AG04450 (cell line): ENCODE data around the gene MID1. TPM values are rescaled to one million over a fixed set of nuclear protein-coding genes. Genes with fewer than 3 reads are reported as not detected.

ENCODE experiments used
- CTCF ChIA-PET: fragments of 300-600, 350-600 bp; formaldehyde crosslinking; extraction: SDS; loops from one replicate; lab custom pipeline; 2022; ENCODE audit warnings: antibody characterized with exemption, inconsistent platforms; lab: Charles Lee
- POLR2A ChIA-PET: fragments of 350-600 bp; formaldehyde crosslinking; extraction: SDS; loops from one replicate; lab custom pipeline; 2021; ENCODE audit warnings: antibody characterized with exemption, inconsistent platforms; lab: Yijun Ruan, JAX
- DNase-seq: peaks from one replicate; pipeline ENCODE4 v3.0.0-alpha.2; 2011; ENCODE audit warnings: low read depth, low spot score
- H3K27ac ChIP-seq: one replicate; pipeline ENCODE4 v1.5.1; 2012; ENCODE audit warnings: low read depth, low read length, control low read depth
- H3K27me3 ChIP-seq: one replicate; pipeline ENCODE4 v1.6.0; 2012; ENCODE audit warnings: low read length; ENCODE audit not compliant: control insufficient read depth, insufficient read depth
- H3K4me3 ChIP-seq: 2 replicates; pipeline ENCODE4 v1.5.1; 2011; ENCODE audit warnings: mild to moderate bottlenecking, low read depth, low read length, control low read depth
- H3K9me3 ChIP-seq: 2 replicates; pipeline ENCODE4 v1.5.1; 2012; ENCODE audit warnings: low read length; ENCODE audit not compliant: control insufficient read depth, insufficient read depth
- CTCF ChIP-seq: IDR thresholded peaks from 2 replicates; pipeline ENCODE4 v1.5.1; 2011; ENCODE audit warnings: low read depth, low read length, control low read depth, inconsistent platforms
- polyA plus RNA-seq: library from polyadenylated mRNA; depleted of rRNA; stranded (reverse); fragments of >200 nt; gene quantifications from 2 replicates; pipeline ENCODE4 v1.2.3, GENCODE V29; 2011

MID1 gene
- polyA plus RNA-seq, 1 experiment, result 37.5 TPM

DNA sequence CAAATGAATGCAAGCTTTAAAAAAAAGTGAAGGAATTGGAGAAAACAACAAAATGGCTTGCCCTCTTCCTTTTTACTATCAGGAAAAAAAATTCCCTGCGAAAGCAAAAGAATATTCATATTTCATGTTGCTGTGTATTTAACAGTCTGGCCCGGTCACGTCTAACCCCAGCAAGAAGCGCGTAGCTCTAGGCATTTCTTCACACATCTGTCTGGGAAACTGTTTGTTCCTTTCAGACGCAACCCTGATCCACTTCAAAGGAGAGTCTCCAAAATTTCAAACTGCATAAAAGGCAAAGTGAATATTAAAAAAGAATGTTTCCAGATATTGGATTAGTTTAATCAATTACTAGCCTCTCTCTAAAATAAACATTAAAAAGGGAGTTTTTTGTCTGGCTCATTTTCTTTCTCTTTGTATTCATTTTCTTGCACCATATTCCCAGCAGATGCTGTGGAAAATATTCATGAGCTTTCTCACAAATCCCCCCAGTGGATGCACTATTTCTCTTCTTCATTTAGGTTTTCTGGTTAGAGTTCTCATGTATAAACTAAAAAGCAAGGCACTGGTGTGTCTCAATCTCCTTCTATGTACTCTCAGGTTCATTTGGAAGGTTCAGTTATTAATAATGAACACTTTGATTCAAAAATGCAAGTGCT, 145.3 kb downstream of the MID1 start:
- no peak overlapping the region for H3K4me3 ChIP-seq
- H3K9me3 ChIP-seq, result no peaks in the 10 kb centered on the region
- H3K27me3 ChIP-seq, result no peaks in the 10 kb centered on the region
- ChIA-PET CTCF (interaction anchor here (1.1 kb wide), 1 partner anchor 284 kb away, joined by 5 read pairs; no protein-coding TSS in a partner anchor), POLR2A (no interaction called here)
- TF ChIP-seq CTCF, result no peak
- DNase-seq, result no peak
- H3K27ac ChIP-seq, result no peak overlapping the region

DNA sequence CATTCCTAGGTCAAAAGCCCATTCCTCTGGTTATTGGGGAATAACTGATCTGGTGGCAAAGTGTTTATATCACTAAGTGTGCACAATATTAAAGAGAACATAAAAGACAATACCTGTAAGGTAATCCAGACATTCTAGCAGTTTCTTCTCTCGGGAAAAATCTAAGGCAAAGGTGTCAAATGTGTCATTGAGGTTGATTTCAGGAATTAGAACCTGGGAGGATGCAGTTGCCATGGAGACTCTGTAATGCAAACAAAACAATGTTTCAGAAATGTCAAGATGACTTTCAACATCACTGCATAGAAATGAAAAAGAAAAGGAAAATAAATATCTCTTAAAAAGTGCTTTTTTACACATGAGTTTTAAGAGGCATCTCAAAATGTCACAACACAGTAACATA, 145.9 kb downstream of the MID1 start:
- ChIA-PET POLR2A (no interaction called here), CTCF (interaction anchor here (1.1 kb wide), 1 partner anchor 284 kb away, joined by 5 read pairs; no protein-coding TSS in a partner anchor)
- DNase-seq, result no peak
- Histone ChIP-seq H3K27me3 (no peaks in the 10 kb centered on the region), H3K27ac (no peak overlapping the region), H3K4me3 (no peak overlapping the region), H3K9me3 (no peaks in the 10 kb centered on the region)
- no peak for TF ChIP-seq CTCF

DNA sequence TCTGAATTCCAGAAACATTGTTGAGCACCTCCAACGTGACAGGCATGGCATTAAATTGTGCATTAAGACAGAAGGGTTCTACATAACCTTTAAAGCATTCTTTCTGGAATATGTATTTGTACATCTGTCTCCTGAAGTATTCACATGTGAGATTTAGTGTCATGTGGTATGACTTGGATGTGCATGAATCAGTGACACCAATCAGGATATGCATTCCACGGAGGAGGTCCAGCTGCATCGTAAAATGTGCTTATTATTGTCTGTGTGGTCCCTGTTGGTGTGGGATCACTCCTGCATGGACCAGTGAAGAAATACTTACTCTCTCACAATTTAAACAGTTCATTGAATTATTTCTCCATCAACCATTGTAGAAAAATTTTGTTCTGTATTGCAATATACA, 149.0 kb downstream of the MID1 start:
- ChIA-PET CTCF (no interaction called here), POLR2A (no interaction called here)
- H3K27ac ChIP-seq, result no peak overlapping the region
- no peak for TF ChIP-seq CTCF
- H3K4me3 ChIP-seq, result no peak overlapping the region
- H3K27me3 ChIP-seq, result no peaks in the 10 kb centered on the region
- H3K9me3 ChIP-seq, result no peaks in the 10 kb centered on the region
- no peak for DNase-seq

- H3K4me3 ChIP-seq, result no peak overlapping the region
- no peak for DNase-seq
These were observed 150.4 kb downstream of the MID1 start for GRCh38 chrX:10470009-10470408.

More at GRCh38 chrX:10470009-10470408, 150.4 kb downstream of the MID1 start:
- Histone ChIP-seq H3K27ac (no peak overlapping the region), H3K9me3 (no peaks in the 10 kb centered on the region), H3K27me3 (no peaks in the 10 kb centered on the region)
- POLR2A ChIA-PET, result no interaction called here
- no peak for TF ChIP-seq CTCF
- CTCF ChIA-PET, result no interaction called here
